HG02885 (cell line): ENCODE results near the gene CATSPER4.
A peak's percentile ranks its signal among the peaks of the same experiment; 100 is the strongest.

Experiments
- ATAC-seq: cut with Tn5 transposase; IDR thresholded peaks from one replicate; pipeline ENCODE4 v1.9.1; 2021; ENCODE audit warnings: mild to moderate bottlenecking; ENCODE audit not compliant: unreplicated experiment, poor library complexity

The CATSPER4 gene

DNA sequence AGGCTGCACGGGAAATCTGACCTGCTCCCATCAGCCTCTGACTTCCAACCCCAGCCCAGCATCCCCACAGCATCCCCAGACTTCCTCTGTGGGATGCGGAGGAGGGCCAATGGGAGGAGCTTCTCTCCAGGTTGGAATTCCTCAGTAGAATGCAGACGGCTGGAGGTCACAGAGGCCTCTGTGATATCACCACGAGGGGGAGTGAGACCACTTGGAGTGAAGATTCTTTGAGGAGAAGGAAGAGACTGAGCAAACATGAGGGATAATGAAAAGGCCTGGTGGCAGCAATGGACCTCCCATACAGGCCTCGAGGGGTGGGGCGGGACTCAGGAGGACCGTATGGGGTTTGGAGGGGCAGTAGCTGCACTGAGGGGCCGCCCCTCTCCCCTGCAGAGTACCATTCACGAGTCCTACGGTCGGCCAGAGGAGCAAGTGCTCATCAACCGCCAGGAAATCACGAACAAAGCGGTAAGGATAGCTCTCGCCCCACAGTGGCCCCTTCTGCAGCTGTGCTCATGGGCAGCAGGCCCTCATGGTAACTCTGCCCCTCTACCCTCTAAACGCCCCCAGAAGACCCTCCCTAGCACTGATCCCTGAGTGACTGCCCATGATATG lies at the start of gene CATSPER4:
CATSPER4 (plus strand) TSS at position 230 of the 615 bp plus-strand sequence; CDS start at position 256, 26 bp downstream.
- no peak for ATAC-seq

GRCh38 chr1:26142159-26142558 lies 48.2 kb upstream of the CATSPER4 start:
- ATAC-seq: no peak

DNA sequence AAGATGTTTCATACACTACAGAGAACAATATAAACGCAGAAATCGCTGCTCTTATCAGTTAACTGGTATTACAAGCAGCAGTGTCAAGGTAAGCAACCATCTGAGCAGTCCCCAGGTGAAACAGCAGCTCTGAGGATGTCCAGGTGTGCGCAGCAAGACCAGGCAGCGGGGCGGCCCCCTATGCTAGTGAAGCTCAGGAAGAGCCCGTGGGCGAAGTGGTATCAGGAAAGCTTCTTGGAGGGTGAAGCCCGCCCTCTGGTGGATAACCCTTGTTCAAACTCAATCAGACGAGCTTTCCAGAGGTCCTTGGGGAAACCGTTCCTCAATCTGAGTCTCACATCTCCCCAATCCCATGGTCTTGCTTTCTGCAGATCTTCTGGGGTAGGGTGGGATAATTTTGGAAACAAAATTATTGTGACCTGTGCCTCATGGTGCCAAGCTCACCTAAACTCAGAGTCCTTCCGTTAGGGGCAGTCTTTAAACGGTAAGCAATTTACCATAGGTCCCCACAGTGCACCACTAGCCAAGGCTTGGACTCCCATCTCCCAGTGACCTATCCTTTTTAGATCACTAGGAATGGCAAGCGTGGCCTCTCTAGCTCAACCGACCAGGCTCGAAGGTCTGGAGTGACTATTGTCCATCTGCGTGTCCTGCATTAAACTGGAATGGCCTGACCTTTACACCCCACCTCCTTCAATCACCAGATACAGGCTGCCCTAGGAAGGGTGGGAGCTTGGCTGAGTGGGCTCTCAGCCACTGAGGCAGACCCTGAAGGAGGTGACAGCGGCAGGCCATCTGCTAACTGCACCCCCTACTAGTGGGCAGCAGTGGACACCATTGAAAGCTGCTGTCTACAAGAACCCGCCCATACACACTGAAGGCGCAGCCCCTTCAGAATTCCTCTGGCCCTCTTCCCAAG lies 45.1 kb upstream of the CATSPER4 start:
- peak; percentile 50 for ATAC-seq

GRCh38 chr1:26145960-26146294 lies 44.5 kb upstream of the CATSPER4 start:
- ATAC-seq: no peak

DNA sequence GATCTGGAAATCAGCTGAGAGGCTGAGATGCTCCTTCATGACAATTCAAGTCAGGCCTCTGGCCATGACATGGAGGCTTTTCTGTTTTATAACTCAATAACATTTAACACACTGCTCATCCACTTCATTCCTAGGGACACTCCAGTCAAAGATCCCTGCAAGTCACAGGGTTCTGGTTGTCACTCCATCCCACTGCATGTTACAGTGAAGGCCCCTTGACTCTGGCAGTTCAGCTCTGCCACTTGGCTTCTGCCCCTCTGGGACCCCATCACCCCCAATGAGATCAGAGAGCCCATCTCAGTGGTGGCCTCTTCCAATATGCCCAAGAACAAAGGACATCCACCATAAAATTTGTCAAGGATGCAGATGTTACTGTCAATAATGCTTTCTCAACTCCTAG lies 41.5 kb upstream of the CATSPER4 start:
- ATAC-seq: no peak

GRCh38 chr1:26153966-26154532 lies 36.4 kb upstream of the CATSPER4 start:
- no peak for ATAC-seq

- ATAC-seq: no peak
Measured at GRCh38 chr1:26154750-26155149, 35.7 kb upstream of the CATSPER4 start.

GRCh38 chr1:26155370-26156284 lies 34.8 kb upstream of the CATSPER4 start:
- no peak for ATAC-seq

DNA sequence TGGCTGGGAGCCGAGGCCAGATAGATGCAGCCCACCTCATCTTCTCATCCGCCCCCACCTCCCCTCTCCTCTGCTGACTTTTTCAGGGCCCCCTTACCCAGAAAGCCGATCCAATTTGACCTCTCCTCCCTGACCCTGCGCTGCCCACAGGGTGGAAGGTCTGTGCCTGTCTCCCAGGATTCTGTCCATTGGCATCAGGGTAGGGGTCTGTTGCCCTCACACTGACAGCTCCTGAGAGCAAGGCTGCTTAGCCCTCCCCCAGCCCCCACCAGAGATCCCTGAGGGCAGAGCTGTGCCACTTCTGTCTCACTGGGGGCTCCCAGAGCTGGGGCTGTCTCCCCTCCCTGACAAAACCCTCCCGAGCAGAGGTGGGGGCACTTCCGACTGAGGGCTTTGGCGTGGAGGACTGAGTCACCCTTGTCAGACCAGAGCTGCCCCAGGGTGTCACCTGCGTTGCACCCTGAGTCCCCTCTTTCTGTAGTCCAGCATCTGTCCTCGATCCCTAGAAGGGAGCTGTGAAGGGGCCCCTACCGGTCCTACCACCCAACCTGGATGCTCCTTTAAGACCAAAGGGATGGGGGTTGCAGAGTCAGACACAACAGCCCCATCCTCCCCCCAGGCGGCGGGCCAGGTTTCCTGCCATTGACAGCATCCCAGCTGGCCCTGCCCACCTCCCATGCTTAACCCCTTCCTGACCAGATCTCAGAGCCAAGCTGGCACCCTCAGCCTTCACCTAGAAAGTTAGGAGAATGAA lies 33.9 kb upstream of the CATSPER4 start:
- ATAC-seq: no peak

DNA sequence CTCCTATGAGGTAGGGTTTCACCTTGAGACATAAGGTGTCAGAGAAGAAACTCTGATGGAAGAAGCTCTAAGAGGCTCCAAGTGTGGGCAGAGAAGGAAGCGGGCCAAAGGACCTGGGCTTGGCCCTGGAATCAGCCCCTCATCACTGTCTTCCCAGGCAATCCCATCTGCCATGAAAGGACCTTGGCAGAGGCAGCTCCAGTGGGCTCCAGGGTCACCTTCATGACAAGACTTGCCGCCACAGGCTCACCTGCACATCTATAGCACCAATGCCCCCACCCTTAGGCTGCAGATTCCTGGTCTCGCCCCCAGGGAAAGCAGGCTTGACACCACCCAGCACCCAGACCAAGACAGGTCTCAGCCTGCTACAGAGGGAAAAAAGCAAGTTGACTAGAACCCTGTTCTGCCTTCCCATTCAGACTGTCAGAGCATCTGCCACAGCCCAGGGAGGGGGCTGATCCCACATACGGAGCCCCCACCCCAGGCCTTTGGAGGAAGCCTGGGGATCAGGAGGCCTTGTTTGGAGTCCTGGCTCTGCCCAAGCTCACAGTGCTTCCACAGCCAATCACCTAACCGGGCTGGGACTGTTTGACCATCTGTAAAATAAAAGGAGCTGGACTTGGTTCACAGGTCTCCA lies 32.0 kb upstream of the CATSPER4 start:
- no peak for ATAC-seq

GRCh38 chr1:26158908-26159742 lies 31.3 kb upstream of the CATSPER4 start, which contains the start of gene FAM110D:
Gene FAM110D, plus strand, starts transcription at chr1:26159079. Its CDS starts 2,213 bp downstream, at chr1:26161292.
- no peak for ATAC-seq

DNA sequence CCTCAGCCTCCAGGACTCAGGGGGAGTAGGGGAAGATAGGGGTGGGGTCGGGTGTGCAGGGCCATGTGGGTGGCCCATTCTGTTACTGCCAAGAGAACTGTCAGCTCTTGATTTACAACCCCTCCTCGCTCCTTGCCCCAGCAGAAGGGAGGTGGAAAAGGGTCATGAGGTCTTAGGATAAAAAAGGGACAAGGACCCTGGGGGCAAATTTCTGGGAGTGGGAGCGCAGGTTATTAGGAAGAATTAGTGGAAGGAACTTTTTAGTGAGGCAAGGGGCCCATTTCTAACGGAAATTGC lies 30.7 kb upstream of the CATSPER4 start:
- ATAC-seq: no peak

GRCh38 chr1:26160527-26161414 lies 29.6 kb upstream of the CATSPER4 start:
- ATAC-seq: no peak

GRCh38 chr1:26161415-26162219 lies 28.8 kb upstream of the CATSPER4 start:
- no peak for ATAC-seq

- no peak for ATAC-seq
Measured at GRCh38 chr1:26162220-26162709, 28.1 kb upstream of the CATSPER4 start.

DNA sequence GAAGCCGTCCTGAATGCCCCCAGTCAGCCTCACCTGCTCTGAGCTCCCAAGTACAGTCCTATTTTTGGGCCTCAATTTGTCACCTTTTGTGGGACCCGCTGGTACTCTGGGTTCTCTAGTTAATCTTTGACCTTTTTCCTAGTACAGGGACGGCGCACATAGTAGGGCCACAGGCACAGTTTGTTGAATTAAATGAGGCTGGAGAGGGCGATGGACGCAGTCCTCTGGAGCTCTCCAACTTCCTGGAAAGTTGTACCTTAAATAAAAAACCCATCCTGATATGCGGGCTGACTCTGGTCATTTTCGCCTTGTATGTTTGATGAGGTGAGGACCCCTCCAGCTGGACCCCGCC lies 26.7 kb upstream of the CATSPER4 start:
- no peak for ATAC-seq
